Measurements from ENCODE around the gene WDR90. TPM values are rescaled to one million over a fixed set of nuclear protein-coding genes. Genes with fewer than 3 reads are reported as not detected.
A peak's percentile ranks its signal among the peaks of the same experiment; 100 is the strongest.

Gene WDR90
- total RNA-seq, 2 donors from 2014 or later = 28.3 to 57.6 TPM

GRCh38 chr16:670485-671352 is 21.6 kb downstream of the WDR90 start:
- intact Hi-C loops (cut with DNase I, micrococcal nuclease) = no loop called here
- no peak for ATAC-seq
- DNase-seq = no peak

- intact Hi-C loops (cut with DNase I, micrococcal nuclease) = no loop called here
- DNase-seq (no peak), ATAC-seq (no peak)
These were observed 22.4 kb downstream of the WDR90 start for GRCh38 chr16:671353-672131.

DNA sequence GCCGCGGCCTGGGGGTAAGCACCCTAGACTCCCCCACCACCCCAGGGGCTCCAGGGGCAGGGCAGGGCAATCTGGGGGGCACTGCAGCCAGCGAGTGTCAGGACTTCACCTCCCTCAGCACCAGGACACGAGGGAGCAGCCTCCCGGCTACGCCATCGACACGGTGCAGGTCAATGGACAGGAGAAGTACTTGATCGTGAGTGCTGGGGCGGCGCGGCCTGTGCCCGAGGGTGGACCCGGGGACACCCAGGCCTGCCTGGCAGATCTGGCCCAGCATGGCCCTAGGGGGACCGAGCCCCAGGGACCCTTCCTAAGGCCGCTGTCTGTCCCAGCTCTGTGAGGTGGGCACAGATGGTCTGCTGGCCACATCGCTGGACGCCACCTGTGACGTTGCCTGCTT is 23.2 kb downstream of the WDR90 start:
- DNase-seq (no peak), ATAC-seq (no peak)
- intact Hi-C loops (cut with DNase I, micrococcal nuclease) = no loop called here

- no peak for ATAC-seq
- DNase-seq = no peak
- intact Hi-C loops (cut with DNase I, micrococcal nuclease) = no loop called here
These were observed 23.7 kb downstream of the WDR90 start for GRCh38 chr16:672851-673250.

GRCh38 chr16:673399-673991 is 24.3 kb downstream of the WDR90 start:
- DNase-seq = no peak
- intact Hi-C loops (cut with DNase I, micrococcal nuclease) = no loop called here
- ATAC-seq = no peak

- intact Hi-C loops (cut with DNase I, micrococcal nuclease) = no loop called here
- no peak for ATAC-seq
- DNase-seq = no peak
These were observed 25.2 kb downstream of the WDR90 start for GRCh38 chr16:674214-674881.

DNA sequence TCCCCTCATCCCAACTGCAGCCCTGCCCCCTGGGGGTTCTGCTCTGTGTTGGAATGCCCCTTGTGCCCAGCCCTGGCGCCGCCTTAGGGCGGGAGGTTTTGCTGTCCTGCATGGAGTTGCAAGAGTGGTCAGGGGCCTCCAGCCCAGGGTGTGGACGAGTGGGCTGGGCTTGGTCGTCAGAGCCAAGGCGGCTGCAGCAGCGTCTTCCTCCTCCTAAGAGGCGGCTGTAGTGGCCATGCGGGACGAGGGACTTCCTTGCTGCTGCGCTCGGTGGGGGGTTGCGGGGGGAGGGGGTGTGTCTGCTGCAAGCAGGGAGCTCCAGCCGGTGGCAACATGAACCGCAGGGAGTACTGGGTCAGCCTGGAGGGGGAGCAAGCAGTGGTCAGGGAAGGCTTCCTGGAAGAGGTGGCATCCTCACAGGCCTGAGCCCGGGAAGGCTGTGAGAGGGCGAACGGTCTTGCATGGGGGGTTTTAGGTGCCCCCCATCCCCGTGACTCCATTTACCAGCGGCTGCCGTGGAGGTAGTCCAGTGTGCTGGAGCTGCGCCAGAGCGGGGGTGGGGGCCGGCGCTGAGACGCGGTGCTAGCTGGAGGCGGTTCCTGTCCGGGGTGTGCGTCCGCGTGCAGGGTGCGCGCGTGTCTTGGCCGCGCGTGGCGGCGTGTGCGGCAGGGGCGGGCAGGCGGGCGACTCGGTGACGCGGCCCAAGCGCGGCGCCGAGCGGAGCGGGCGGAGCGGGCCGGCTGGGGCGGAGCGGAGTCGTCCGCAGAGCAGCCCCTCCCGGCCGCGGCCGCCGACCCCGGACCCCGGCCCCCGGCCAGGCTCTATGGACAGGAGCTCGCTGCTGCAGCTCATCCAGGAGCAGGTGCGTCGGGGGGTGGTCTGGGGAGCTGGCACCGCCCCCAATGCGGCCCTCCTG is 26.1 kb downstream of the WDR90 start, which contains the start of gene RHBDL1:
Gene RHBDL1, plus strand, starts transcription at position 704 of the 916 bp plus-strand sequence. Its CDS starts 120 bp downstream, at position 824.
- ATAC-seq (peak; percentile 13), DNase-seq (peak in 1 of 2 donors; percentile 63)
- intact Hi-C loops (cut with DNase I, micrococcal nuclease) = no loop called here

DNA sequence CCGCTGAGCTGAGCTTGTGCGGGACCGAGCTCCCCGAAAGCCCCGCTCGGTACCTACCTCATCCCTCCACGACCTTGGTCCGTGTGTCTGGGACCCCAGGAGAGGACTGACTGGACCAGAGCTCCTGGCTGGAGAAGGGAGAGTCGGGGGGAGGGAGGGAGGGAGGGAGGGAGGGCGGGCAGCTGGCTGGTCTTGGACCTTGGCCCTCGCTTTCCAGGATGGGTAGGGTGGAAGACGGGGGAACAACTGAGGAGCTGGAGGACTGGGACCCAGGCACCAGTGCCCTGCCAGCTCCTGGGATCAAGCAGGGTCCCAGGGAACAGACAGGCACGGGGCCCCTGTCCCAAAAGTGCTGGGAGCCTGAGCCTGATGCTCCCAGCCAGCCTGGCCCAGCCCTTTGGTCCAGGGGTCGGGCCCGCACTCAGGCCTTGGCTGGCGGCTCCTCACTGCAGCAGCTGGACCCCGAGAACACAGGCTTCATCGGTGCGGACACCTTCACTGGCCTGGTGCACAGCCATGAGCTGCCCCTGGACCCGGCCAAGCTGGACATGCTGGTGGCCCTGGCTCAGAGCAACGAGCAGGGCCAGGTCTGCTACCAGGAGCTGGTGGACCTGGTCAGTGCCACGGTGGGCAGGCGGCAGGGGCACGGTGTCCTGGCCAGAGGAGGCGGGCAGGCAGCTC is 26.9 kb downstream of the WDR90 start:
- no peak for DNase-seq
- intact Hi-C loops (cut with DNase I, micrococcal nuclease) = no loop called here
- peak; percentile 17 for ATAC-seq

DNA sequence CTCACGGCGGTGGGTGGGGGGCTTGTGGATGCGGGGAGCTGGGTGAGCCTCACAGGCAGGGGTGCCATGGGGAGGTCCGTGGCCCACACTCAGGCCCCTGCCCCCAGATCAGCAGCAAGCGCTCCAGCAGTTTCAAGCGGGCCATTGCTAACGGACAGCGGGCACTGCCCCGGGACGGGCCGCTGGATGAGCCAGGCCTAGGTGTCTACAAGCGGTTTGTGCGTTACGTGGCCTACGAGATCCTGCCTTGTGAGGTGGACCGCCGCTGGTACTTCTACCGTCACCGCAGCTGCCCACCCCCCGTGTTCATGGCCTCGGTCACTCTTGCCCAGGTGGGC is 27.4 kb downstream of the WDR90 start:
- ATAC-seq (no peak), DNase-seq (no peak)
- intact Hi-C loops (cut with DNase I, micrococcal nuclease) = no loop called here

- ATAC-seq (peak; percentile 65), DNase-seq (peak; percentile 92 to 94)
- intact Hi-C loops (cut with DNase I, micrococcal nuclease) = no loop called here
These were observed 27.7 kb downstream of the WDR90 start for GRCh38 chr16:676913-677312.

DNA sequence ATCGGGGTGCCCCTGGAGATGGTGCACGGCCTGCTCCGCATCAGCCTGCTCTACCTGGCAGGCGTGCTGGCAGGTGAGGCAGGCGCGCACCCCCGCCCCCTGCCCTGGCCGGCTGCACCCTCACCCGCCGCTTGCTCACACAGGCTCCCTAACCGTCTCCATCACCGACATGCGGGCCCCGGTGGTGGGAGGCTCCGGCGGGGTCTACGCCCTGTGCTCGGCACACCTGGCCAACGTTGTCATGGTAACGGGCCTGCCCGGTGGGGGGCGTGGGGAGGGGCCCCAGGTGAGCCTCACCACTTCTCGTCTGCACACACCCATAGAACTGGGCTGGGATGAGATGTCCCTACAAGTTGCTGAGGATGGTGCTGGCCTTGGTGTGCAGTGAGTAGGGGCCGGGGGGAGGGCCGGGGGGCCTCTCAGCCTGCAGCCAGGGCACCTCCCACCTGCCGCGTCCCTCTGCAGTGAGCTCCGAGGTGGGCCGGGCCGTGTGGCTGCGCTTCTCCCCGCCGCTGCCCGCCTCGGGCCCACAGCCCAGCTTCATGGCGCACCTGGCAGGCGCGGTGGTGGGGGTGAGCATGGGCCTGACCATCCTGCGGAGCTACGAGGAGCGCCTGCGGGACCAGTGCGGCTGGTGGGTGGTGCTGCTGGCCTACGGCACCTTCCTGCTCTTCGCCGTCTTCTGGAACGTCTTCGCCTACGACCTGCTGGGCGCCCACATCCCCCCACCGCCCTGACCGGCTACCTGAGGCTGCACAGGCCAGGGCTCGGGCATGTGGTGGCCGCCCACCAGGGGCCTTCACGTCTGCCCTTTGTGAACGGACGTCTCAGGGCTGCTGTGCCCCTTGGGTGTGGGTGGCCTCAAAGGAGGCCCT is 28.4 kb downstream of the WDR90 start:
- DNase-seq (no peak), ATAC-seq (no peak)
- intact Hi-C loops (cut with DNase I, micrococcal nuclease) = no loop called here

- ATAC-seq (no peak), DNase-seq (no peak)
- intact Hi-C loops (cut with DNase I, micrococcal nuclease) = no loop called here
These were observed 29.2 kb downstream of the WDR90 start for GRCh38 chr16:678209-678857.

DNA sequence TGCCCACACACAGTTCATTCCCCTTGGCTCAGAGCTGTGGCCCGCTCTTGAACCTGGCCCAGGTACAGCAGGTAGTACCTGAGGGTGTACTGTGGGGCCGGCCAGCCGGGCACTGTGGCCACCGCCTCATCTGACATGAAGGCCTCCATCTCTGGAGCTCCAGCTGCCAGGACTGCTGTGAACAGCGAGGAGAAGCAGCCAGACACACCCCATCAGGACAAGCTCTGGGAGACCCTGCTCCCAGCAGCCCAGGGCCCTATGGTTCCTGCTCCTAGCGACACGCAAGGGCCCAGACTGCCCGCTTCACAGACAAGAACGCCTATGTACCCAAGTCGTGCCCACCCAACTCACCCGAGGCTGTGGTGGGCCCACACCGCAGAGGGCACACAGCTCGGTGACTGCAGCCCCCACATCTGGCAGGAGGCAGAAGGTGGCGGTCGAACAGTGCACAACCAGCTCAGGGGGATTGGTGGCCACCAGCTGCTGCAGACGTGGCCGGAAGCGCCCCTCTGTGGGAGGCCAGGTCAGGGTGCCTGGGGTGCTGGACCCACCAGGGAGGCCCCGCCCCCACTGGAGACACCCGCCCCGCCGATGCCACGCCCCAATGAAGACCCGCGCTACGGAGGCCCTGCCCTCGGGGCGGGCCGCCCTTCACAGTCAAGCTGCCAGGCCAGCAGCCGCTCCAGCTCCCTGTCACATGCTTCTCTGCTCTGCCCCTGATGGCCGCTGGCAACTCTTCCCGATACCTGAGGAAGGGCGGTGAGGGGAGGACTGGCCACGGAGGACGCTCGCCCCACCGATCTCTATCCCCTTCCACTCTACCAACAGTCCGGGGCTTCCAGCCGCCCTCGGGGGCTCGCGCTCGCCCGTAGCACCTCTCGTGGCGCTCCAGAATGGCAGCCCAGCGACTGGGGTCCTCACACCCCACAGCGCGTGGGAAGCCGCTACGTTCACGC is 30.0 kb downstream of the WDR90 start:
- ATAC-seq (peak; percentile 22), DNase-seq (peak; percentile 77 to 87)
- intact Hi-C loops (cut with DNase I, micrococcal nuclease) = no loop called here

DNA sequence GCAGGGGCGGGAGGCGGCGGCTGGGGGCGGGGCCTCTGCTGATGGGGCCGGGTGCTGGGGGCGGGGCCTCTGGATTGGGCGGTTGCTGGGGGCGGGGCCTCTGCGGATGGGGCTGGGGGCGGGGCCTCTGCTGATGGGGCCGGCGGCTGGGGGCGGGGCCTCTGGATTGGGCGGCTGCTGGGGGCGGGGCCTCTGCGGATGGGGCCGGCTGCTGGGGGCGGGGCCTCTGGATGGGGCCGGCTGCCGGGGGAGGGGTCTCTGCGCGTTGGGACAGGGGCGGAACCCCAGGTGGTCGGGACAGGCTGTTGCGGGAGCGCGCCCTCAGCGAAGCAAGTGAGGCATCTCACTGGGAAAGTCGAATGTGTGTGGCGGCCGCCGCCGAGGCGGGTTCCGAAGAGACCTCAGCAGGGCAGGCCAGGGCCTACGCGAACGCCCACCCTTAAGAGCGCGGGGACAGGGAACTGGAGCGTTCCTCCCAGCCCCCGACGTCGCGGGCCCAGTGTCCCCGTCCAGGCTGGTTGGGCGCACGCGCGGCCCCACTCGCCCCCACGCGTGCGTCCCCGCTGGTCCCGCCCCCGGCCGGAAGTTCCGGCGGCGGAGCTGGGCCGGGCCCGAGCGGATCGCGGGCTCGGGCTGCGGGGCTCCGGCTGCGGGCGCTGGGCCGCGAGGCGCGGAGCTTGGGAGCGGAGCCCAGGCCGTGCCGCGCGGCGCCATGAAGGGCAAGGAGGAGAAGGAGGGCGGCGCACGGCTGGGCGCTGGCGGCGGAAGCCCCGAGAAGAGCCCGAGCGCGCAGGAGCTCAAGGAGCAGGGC is 30.9 kb downstream of the WDR90 start, which contains the start of gene STUB1:
Gene STUB1, plus strand, starts transcription at position 597 of the 811 bp plus-strand sequence. Its CDS starts 116 bp downstream, at position 713.
- ATAC-seq (peak; percentile 54), DNase-seq (peak; percentile 85 to 91)
- intact Hi-C loops (cut with DNase I, micrococcal nuclease) = no loop called here
